GM18505 (cell line): ENCODE data around the gene DGKZ.

Source experiments
- ATAC-seq: cut with Tn5 transposase; IDR thresholded peaks from one replicate; pipeline ENCODE4 v1.9.1; 2021; ENCODE audit not compliant: unreplicated experiment
- POLR2A ChIP-seq: IDR thresholded peaks from 4 replicates; pipeline ENCODE4 v1.6.1; 2011; ENCODE audit warnings: borderline replicate concordance; ENCODE audit not compliant: insufficient read depth, insufficient read length; ENCODE audit errors: extremely low read depth

Gene DGKZ

GRCh38 chr11:46345131-46345597 is 2.1 kb upstream of the DGKZ start:
- no peak for ATAC-seq
- TF ChIP-seq POLR2A, result no peak

- no peak for ATAC-seq
- TF ChIP-seq POLR2A, result no peak
These were observed 1.3 kb upstream of the DGKZ start for GRCh38 chr11:46345881-46346484.

GRCh38 chr11:46347637-46348311 is 511 bp downstream of the DGKZ start:
- no peak for TF ChIP-seq POLR2A
- ATAC-seq, result peak; percentile 2

DNA sequence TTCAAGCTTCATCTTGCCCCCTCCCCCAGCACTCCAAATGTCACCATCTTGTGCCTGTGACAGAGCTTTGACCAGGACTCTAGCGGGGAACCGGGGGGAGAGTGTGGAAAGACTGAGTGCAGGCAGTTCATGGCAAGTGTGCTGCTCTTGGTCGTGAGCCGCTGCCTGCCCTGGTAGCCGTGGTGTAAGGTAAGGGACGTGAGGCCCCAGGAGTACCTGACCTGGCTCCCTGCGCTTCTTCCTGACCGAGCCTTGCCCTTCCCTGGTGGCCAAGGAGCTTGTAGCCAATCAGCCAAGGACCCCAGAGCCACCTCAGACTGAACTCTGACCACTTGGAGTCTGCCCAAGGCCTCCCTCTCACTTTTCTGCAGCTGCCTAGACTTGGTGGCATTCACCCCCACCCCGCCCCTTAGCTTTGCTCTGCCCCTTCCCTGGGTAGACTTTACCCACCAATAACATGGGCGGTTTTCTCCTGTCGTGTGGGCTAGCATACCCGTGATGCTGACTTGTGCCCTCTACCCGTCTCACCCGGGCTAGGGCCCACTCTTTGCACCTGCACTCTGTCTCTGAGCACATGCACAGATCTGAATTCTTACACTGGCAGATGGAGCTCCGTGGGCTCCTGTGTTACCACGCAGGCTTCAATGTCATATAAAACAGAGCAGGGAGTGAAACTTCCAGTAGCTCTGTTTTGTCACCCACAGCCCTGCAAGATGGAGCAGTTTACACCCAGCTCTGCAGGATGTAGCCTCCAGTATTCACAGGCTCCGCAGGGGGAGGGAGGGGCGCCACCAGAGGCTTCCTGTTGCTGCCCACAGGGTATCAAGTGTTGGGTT is 1.5 kb downstream of the DGKZ start:
- ATAC-seq, result no peak
- TF ChIP-seq POLR2A, result no peak

DNA sequence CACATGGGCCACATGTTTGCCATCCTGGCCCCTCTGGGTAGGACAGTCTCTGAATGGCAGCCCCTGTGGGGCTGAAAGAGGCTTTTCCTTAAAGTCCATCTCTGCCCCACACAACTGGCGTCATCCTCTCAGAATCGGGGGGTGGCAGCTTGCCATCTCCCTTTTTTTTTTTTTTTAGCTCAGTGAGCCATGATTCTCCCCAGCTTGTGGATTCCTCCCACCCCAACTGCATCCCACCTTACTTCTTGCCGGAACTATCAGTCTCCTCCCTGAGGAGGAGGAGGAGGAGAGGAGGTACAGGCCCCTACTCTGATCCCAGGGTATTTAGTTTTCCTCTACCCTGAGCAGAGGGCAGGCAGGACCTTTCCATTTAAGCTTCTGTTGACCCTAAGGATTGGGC is 3.4 kb downstream of the DGKZ start:
- TF ChIP-seq POLR2A, result no peak
- no peak for ATAC-seq

GRCh38 chr11:46351148-46351547 is 3.9 kb downstream of the DGKZ start:
- no peak for TF ChIP-seq POLR2A
- no peak for ATAC-seq

DNA sequence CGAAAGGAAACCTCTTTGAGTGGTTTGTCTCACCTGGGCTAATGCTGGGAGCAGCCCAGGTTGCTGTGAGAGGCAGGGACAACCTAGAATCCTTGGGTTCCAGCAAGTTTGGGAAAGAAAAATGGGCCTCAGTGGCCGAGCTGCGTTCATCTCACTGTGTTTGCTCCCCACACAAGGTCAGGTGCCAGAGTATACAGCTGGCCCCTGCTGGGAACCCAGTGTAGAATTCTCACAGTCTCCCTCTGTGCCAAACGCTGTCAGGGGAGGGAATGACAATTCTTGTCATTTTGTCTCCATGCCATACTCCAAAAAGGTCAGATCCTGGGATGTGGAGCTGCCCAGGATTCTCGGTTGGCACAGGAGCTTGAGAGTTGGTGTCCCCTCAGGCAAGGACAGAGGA is 4.3 kb downstream of the DGKZ start:
- no peak for ATAC-seq
- no peak for TF ChIP-seq POLR2A

GRCh38 chr11:46352063-46352841 is 5.0 kb downstream of the DGKZ start:
- no peak for TF ChIP-seq POLR2A
- ATAC-seq, result no peak

DNA sequence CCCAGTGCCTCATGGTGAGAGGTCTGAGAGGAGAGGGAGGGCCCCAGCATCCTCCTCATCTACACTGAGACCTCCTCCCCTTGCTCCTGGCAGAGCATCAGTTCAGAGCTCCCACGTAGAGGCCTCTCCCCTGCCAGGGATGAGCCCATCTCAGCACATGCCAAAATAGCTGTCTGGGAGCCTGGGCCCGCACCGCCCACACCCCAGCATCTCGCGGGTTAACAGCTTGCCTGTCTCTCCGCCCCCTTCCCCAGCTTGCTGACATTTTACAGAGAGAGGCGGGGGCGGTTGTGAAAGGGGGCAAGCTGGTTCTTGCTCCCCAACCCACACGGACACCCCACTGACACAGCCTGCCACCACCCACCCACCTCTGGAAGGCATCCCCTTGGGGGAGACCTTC is 6.4 kb downstream of the DGKZ start:
- TF ChIP-seq POLR2A, result no peak
- no peak for ATAC-seq

- ATAC-seq, result no peak
- TF ChIP-seq POLR2A, result no peak
These were observed 9.7 kb downstream of the DGKZ start for GRCh38 chr11:46356924-46357482.

GRCh38 chr11:46357483-46357936 is 10.2 kb downstream of the DGKZ start:
- ATAC-seq, result no peak
- no peak for TF ChIP-seq POLR2A

DNA sequence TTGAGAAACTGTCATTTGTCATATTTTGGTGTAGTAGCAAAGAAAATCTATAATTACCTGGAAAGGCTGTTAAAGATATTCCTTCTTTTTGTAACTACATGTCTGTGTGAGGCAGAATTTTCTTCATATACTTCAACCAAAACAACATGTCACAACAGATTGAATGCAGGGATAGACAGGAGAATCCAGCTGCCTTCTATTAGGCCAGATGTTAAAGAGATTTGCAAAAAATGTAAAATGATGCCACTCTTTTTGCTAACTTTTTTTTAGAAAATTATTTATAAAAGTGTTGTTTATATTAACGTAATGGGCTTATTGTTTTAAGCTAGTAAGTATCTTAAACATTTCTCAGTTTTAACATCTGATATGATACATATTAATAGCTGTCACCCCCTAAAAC is 12.7 kb downstream of the DGKZ start:
- no peak for TF ChIP-seq POLR2A
- no peak for ATAC-seq

DNA sequence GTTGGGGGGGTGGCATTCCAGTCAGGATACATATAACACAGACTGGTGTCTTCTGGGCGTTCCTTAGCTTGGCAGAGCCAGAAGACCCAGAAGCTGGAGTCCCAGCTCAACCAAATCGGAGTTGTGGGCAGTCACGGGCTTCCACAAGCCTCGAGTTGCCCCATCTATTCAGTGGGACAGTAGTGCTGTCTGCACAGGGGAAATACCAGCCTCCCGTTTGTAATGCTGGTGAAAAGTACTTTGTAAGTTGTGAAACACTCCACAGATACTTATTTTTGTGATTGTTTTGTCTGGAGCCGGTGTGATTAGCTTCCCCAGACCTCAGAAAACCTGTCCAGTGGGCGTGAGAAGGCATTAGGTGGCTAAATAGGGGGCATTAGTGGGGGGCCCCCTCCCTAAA is 13.6 kb downstream of the DGKZ start:
- TF ChIP-seq POLR2A, result no peak

More for the DNA sequence above, 13.6 kb downstream of the DGKZ start:
- no peak for ATAC-seq
